Ovary (tissue), 9 donors: ENCODE results near the gene CADM2. TPM values are rescaled to one million over a fixed set of nuclear protein-coding genes. Genes with fewer than 3 reads are reported as not detected.

Experiments used
- DNase-seq, 5 donors: peaks; one replicate each; pipeline ENCODE4 v3.0.0-alpha.2; 2019 to 2020
- H3K27ac ChIP-seq, 2 donors: fragments of 200-600 bp; one replicate each; pipeline versions ENCODE4 v1.5.1 to v1.8.0; 2019 to 2022
- H3K27me3 ChIP-seq: fragments of 200-600 bp; one replicate; pipeline ENCODE4 v1.8.0; 2022
- H3K36me3 ChIP-seq: fragments of 200-600 bp; sonication (generic); one replicate; pipeline ENCODE4 v1.5.1; 2019
- H3K4me1 ChIP-seq: one replicate; pipeline ENCODE4 v1.8.1; 2013; ENCODE audit warnings: mild to moderate bottlenecking, moderate library complexity; ENCODE audit not compliant: insufficient read depth
- H3K4me3 ChIP-seq: fragments of 200-600 bp; sonication (generic); one replicate; pipeline ENCODE4 v1.5.1; 2017
- H3K9me3 ChIP-seq, 2 donors: fragments of 200-600 bp in 1 of 2; sonication (generic) in 1 of 2; one replicate each; pipeline versions ENCODE4 v1.5.1 to v1.8.1; 2013 to 2019; ENCODE audit warnings: mild to moderate bottlenecking in 1 of 2, moderate library complexity in 1 of 2
- EP300 ChIP-seq: sonication (generic); formaldehyde crosslinking; IDR thresholded peaks from one replicate; pipeline ENCODE4 v1.6.1; 2017; ENCODE audit warnings: antibody characterized with exemption
- POLR2A ChIP-seq: fragments of 450-650 bp; IDR thresholded peaks from one replicate; pipeline ENCODE4 v1.6.1; 2017; ENCODE audit warnings: antibody characterized with exemption, mild to moderate bottlenecking, moderate library complexity
- WGBS, 3 donors: extraction: QIAGEN DNeasy Blood & Tissue Kit in 1 of 3; methylation state at CpG; one replicate each; pipeline versions ENCODE4 v1.1.5 to v1.1.7; 2013 to 2017; 5-methylcytosine and 5-hydroxymethylcytosine counted together
- intact Hi-C, 4 donors: fragments of 100-400 bp; cut with DNase I; formaldehyde crosslinking; loops; one replicate each; pipeline versions ENCODE4 v1.11.0 to v1.15.1; 2022 to 2023
- polyA plus RNA-seq, 2 donors: library from polyadenylated mRNA; stranded (reverse); fragments of 200-250 nt in 1 of 2; fragments of 350-450 nt in 1 of 2; fragmentation: Illumina TruSeq in 1 of 2; extraction: RNeasy Lipid Tissue Mini Kit (QIAGEN cat#74804) in 1 of 2; gene quantifications; one replicate each; pipeline ENCODE4 v1.2.3, GENCODE V29; 2013 to 2014
- total RNA-seq, 7 donors: library from RNA; depleted of rRNA in 2 of 7; stranded (reverse); fragments of >200 nt in 2 of 7; fragmentation: NEBNext Ultra II Directional in 3 of 7; extraction: Animal tissue kit (Norgen Biotek cat#: 25700) in 3 of 7; gene quantifications; one replicate each; pipeline versions ENCODE4 v1.1.0 to v1.2.4, GENCODE V29; 2016 to 2023
- TF ChIP-seq, protein P1 (sequence below), 3 donors: fragments of 450-650 bp in 2 of 3; fragments of 200-600 bp in 1 of 3; IDR thresholded peaks; one replicate each; pipeline versions ENCODE4 v1.5.1 to v1.8.0; 2016 to 2022; ENCODE audit warnings: antibody characterized with exemption in 3 of 3, mild to moderate bottlenecking in 1 of 3
- donor health status: DM: no; HTN: no; CAD: no; lungs with moderate emphysema.
- donor health status: DM: no; HTN: no; CAD: no.
- donor health status: Bipolar disorder and iron deficiency.
- donor health status: DM: yes; HTN: yes; CAD: no.
- donor health status: DM: no; HTN: no; CAD: no.
- donor health status: DM: yes; HTN: yes; CAD: no.

Gene CADM2
- total and polyA plus RNA-seq, 9 donors = 0.20 to 1.9 (median 0.69) TPM

- intact Hi-C loops = no loop called here
- TF ChIP-seq POLR2A (no peak), EP300 (no peak)
- TF ChIP-seq, protein P1, sequence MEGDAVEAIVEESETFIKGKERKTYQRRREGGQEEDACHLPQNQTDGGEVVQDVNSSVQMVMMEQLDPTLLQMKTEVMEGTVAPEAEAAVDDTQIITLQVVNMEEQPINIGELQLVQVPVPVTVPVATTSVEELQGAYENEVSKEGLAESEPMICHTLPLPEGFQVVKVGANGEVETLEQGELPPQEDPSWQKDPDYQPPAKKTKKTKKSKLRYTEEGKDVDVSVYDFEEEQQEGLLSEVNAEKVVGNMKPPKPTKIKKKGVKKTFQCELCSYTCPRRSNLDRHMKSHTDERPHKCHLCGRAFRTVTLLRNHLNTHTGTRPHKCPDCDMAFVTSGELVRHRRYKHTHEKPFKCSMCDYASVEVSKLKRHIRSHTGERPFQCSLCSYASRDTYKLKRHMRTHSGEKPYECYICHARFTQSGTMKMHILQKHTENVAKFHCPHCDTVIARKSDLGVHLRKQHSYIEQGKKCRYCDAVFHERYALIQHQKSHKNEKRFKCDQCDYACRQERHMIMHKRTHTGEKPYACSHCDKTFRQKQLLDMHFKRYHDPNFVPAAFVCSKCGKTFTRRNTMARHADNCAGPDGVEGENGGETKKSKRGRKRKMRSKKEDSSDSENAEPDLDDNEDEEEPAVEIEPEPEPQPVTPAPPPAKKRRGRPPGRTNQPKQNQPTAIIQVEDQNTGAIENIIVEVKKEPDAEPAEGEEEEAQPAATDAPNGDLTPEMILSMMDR (IDR thresholded peaks at IDR 0.05) = no peak
- 87 to 95% (median 95%) methylated on average over 2 of the region's 2 CpGs for WGBS, 3 donors
These were observed 234.8 kb downstream of the CADM2 start for GRCh38 chr3:85193565-85193964.

GRCh38 chr3:85208650-85209049 lies 249.9 kb downstream of the CADM2 start:
- Histone ChIP-seq H3K27ac (no peak overlapping the region), H3K4me1 (no peaks in the 10 kb centered on the region), H3K4me3 (no peak overlapping the region), H3K9me3 (no peaks in the 10 kb centered on the region), H3K36me3 (no peaks in the 10 kb centered on the region), H3K27me3 (no peaks in the 10 kb centered on the region)
- no peak for TF ChIP-seq EP300
- TF ChIP-seq, protein P1 (IDR thresholded peaks at IDR 0.05) = no peak
- TF ChIP-seq POLR2A = no peak
- intact Hi-C loops = no loop called here
- WGBS, 3 donors = 49 to 57% (median 55%) methylated on average over 1 of the region's 1 CpG
- no peak for DNase-seq

More at GRCh38 chr3:85193565-85193964, 234.8 kb downstream of the CADM2 start:
- H3K4me1 ChIP-seq = no peaks in the 10 kb centered on the region
- H3K9me3 ChIP-seq = no peaks in the 10 kb centered on the region
- no peak for DNase-seq
- no peak overlapping the region for H3K4me3 ChIP-seq
- H3K27ac ChIP-seq = no peak overlapping the region
- H3K27me3 ChIP-seq = no peaks in the 10 kb centered on the region
- H3K36me3 ChIP-seq = no peaks in the 10 kb centered on the region

DNA sequence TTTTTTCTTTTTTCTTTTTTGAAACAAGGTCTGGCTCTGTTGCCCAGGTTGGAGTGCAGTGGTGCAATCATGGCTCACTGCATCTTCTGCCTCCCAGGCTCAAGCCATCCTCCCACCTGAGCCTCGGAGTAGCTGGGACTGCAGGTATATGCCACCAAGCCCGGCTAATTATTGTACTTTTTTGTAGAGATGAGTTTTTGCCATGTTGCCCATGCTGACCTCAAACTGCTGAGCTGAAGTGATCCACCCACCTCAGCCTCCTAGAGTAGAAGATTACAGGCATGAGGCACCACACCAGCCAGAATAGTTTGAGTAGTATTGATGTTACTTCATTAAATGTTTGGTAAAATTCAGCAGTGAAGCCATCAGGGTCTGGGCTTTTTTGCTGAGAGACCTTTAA lies 251.8 kb downstream of the CADM2 start:
- Histone ChIP-seq H3K27ac (no peak overlapping the region), H3K4me1 (no peaks in the 10 kb centered on the region), H3K4me3 (no peak overlapping the region), H3K36me3 (no peaks in the 10 kb centered on the region), H3K27me3 (no peaks in the 10 kb centered on the region), H3K9me3 (no peaks in the 10 kb centered on the region)
- intact Hi-C loops = no loop called here
- TF ChIP-seq, protein P1 (IDR thresholded peaks at IDR 0.05) = no peak
- TF ChIP-seq POLR2A = no peak
- TF ChIP-seq EP300 = no peak
- WGBS, 3 donors = 87 to 97% (median 90%) methylated on average over 2 of the region's 2 CpGs
- DNase-seq = no peak

DNA sequence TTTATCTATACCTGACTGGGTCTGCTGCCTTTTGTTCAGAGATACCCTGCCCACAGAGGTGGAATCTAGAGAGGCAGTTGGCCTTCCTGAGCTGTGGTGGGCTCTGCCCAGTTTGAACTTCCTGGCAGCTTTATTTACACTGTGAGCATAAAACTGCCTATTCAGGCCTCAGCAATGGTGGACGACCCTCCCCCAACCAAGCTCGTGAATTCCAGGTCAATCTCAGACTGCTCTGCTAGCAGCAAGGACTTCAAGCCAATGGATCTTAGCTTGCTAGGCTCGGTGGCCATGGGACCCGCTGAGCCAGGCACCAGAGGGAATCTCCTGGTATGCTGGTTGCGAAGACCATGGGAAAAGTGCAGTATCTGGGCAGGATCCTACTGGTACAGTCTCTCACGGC lies 270.2 kb downstream of the CADM2 start:
- H3K9me3 ChIP-seq = no peaks in the 10 kb centered on the region
- H3K4me1 ChIP-seq = no peaks in the 10 kb centered on the region
- no peaks in the 10 kb centered on the region for H3K27me3 ChIP-seq
- H3K36me3 ChIP-seq = no peaks in the 10 kb centered on the region
- TF ChIP-seq POLR2A = no peak
- TF ChIP-seq EP300 = no peak
- TF ChIP-seq, protein P1 (IDR thresholded peaks at IDR 0.05) = no peak
- intact Hi-C loops = no loop called here
- H3K4me3 ChIP-seq = no peak overlapping the region
- 67 to 81% (median 73%) methylated on average over 6 of the region's 6 CpGs for WGBS, 3 donors
- H3K27ac ChIP-seq = no peak overlapping the region
- DNase-seq = no peak
